BLaER1 (cell line): ENCODE measurements around the gene SUSD2.

Experiments
- H3K27ac ChIP-seq: shearing (Covaris generic); formaldehyde crosslinking; 2 replicates; pipeline ENCODE4 v1.8.1; 2022
- H3K27me3 ChIP-seq: shearing (Covaris generic); formaldehyde crosslinking; 2 replicates; pipeline ENCODE4 v1.8.1; 2022
- H3K36me3 ChIP-seq: shearing (Covaris generic); formaldehyde crosslinking; 2 replicates; pipeline ENCODE4 v1.8.1; 2022
- H3K4me1 ChIP-seq: shearing (Covaris generic); formaldehyde crosslinking; 2 replicates; pipeline ENCODE4 v1.8.1; 2022
- H3K4me2 ChIP-seq: shearing (Covaris generic); formaldehyde crosslinking; 2 replicates; pipeline ENCODE4 v1.8.1; 2022
- H3K4me3 ChIP-seq: shearing (Covaris generic); formaldehyde crosslinking; 2 replicates; pipeline ENCODE4 v1.8.1; 2022
- H3K9ac ChIP-seq: shearing (Covaris generic); formaldehyde crosslinking; 2 replicates; pipeline ENCODE4 v1.8.1; 2022
- H3K9me3 ChIP-seq: shearing (Covaris generic); formaldehyde crosslinking; 2 replicates; pipeline ENCODE4 v1.8.1; 2022
- H4K20me1 ChIP-seq: shearing (Covaris generic); formaldehyde crosslinking; 2 replicates; pipeline ENCODE4 v1.8.1; 2022
- Cebpa-rat ChIP-seq: shearing (Covaris generic); IDR thresholded peaks from 2 replicates; pipeline ENCODE4 v1.8.1; 2022

Gene SUSD2

DNA sequence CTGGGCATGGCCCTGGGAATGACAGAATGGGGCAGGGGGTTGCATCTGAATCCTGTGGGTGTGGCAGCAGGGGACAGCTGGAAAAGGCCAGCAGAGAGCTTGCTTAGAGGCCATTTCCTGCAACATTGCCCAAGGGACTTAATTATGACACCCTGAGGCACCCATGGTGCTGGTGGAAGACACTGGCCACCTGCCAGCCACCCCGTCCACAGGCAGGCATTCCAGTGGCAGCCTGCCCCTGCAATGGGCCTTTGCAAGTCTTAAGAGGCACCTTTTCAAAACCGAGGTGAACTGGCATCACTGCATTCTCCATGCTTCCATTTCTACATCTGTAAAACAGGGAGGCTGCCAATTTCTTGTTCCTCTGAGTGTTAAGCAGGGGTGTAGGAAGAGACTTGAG, 21.6 kb upstream of the SUSD2 start:
- no peak overlapping the region for H3K4me3 ChIP-seq
- H3K36me3 ChIP-seq: peaks cover 48% of the 10 kb centered on the region
- no peak overlapping the region for H3K9ac ChIP-seq
- H3K4me2 ChIP-seq: peak overlapping the region; percentile 99
- no peak overlapping the region for H3K27ac ChIP-seq
- TF ChIP-seq Cebpa-rat: no peak
- no peaks in the 10 kb centered on the region for H3K9me3 ChIP-seq
- peaks cover 55% of the 10 kb centered on the region for H3K4me1 ChIP-seq
- no peaks in the 10 kb centered on the region for H3K27me3 ChIP-seq
- H4K20me1 ChIP-seq: peaks cover 70% of the 10 kb centered on the region

DNA sequence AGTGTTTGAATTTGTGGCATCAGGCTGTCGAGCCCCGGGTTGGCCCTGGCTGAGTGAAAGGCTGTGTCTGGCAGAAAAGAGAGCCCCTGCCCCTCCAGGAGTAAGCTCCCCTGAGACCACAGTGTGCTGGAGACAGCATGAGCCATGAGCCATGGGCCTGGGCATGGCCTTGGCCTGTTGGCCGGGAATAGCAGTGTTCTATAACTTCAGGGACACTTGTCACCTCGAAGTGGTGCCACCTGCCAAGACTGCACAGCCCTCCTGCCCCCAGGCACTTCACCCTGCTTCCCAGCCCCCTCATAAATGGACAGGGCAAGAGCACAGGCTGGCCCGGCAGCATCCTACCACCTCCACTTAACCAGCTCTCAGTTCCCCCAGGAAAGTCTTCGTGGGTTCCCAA, 20.7 kb upstream of the SUSD2 start:
- no peaks in the 10 kb centered on the region for H3K9me3 ChIP-seq
- H4K20me1 ChIP-seq: peaks cover 63% of the 10 kb centered on the region
- H3K4me1 ChIP-seq: peaks cover 46% of the 10 kb centered on the region
- no peak overlapping the region for H3K4me3 ChIP-seq
- no peaks in the 10 kb centered on the region for H3K27me3 ChIP-seq
- no peak overlapping the region for H3K4me2 ChIP-seq
- H3K36me3 ChIP-seq: peaks cover 57% of the 10 kb centered on the region
- H3K9ac ChIP-seq: no peak overlapping the region
- no peak overlapping the region for H3K27ac ChIP-seq
- TF ChIP-seq Cebpa-rat: no peak

DNA sequence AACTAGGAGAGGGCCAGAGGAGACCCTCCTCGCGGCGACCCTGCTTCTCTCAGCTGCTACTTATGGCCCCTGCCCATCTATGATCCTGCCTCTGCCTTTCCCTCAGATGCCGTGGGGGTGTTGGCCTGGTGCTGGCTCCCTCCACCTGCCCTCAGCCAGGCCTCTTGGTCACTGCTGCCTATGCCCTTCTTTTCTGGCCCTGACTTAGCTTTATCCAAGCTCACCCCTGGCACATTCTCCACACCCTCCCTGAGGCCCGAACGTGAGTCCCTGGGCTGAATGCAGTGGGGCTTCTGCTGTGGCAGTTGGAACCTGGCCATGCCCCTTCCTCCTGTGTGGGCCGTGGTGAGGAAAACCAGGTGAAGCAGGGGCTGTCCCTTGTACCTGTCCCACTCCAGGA, 19.8 kb upstream of the SUSD2 start:
- Histone ChIP-seq H3K9ac (no peak overlapping the region), H3K4me2 (no peak overlapping the region), H3K9me3 (no peaks in the 10 kb centered on the region), H3K27ac (no peak overlapping the region), H3K4me1 (peaks cover 43% of the 10 kb centered on the region), H3K27me3 (no peaks in the 10 kb centered on the region), H4K20me1 (peaks cover 58% of the 10 kb centered on the region), H3K4me3 (no peak overlapping the region), H3K36me3 (peaks cover 67% of the 10 kb centered on the region)
- no peak for TF ChIP-seq Cebpa-rat

DNA sequence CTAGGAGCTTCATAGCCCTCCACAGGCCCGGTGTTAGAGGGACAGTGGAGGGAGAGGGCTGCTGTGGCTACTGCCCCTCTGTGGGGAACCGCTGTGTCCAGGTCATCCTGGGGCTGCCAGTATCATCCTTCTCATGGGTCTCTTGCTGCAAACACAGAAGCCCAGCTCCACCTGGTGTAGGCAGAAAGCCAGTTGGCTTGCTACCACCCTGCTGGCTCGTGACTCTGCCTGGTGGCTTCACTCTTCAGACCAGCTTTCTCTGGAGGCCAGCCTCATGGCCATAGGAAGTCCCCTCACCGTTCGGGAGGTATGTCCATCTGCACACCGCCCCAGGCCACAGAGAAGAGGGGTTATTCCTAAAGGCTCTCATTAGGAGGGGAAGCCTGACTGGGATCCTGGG, 19.4 kb upstream of the SUSD2 start:
- H3K4me2 ChIP-seq: no peak overlapping the region
- no peak for TF ChIP-seq Cebpa-rat
- H3K4me1 ChIP-seq: peaks cover 38% of the 10 kb centered on the region
- peaks cover 54% of the 10 kb centered on the region for H4K20me1 ChIP-seq
- no peak overlapping the region for H3K27ac ChIP-seq
- no peaks in the 10 kb centered on the region for H3K27me3 ChIP-seq
- H3K36me3 ChIP-seq: peaks cover 70% of the 10 kb centered on the region
- H3K9ac ChIP-seq: no peak overlapping the region
- no peaks in the 10 kb centered on the region for H3K9me3 ChIP-seq
- no peak overlapping the region for H3K4me3 ChIP-seq

DNA sequence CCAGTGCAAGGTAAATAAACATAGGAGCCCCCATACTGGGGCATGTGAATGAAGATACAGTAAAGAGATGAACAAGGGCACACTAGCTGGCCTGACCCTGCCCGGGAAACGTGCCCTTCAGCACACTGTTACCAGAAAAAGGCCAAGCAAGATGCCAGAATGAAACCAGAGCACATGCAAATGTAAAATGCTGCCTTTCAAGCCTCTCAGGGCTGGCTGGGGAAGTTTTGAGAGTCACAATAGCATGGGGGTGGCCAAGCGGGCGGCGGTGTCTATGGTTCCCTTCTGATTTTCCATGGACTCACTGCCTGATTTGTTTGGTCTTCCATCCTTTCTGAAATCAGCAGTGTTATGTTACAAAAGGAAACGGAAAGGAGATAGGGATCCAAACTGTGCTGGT, 18.9 kb upstream of the SUSD2 start:
- Histone ChIP-seq H3K4me2 (no peak overlapping the region), H4K20me1 (peaks cover 49% of the 10 kb centered on the region), H3K36me3 (peaks cover 75% of the 10 kb centered on the region), H3K4me1 (peaks cover 33% of the 10 kb centered on the region), H3K9ac (no peak overlapping the region), H3K27me3 (no peaks in the 10 kb centered on the region), H3K27ac (no peak overlapping the region), H3K9me3 (no peaks in the 10 kb centered on the region), H3K4me3 (no peak overlapping the region)
- TF ChIP-seq Cebpa-rat: no peak

DNA sequence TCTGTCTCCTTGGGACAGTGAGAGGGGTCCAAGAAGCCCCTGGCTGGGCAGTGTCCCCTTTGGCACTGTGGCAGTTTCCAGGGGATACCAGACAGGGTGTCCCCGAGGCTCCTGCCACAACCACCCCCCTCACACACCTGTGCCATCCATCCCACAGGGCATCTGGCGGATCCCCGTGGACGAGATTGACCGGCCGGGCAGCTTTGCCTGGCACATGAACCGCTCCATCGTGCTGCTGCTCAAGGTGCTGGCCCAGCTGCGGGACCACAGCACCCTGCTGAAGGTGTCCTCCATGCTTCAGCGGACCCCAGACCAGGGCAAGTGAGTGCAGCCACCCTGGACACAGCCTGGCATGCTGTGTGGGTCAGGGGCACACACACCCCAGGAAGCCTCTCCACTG, 17.0 kb upstream of the SUSD2 start:
- Histone ChIP-seq H3K27ac (no peak overlapping the region), H3K4me1 (peaks cover 15% of the 10 kb centered on the region), H3K4me2 (no peak overlapping the region), H4K20me1 (peaks cover 31% of the 10 kb centered on the region), H3K27me3 (no peaks in the 10 kb centered on the region), H3K36me3 (peaks cover 91% of the 10 kb centered on the region), H3K9me3 (no peaks in the 10 kb centered on the region), H3K9ac (no peak overlapping the region), H3K4me3 (no peak overlapping the region)
- TF ChIP-seq Cebpa-rat: no peak

DNA sequence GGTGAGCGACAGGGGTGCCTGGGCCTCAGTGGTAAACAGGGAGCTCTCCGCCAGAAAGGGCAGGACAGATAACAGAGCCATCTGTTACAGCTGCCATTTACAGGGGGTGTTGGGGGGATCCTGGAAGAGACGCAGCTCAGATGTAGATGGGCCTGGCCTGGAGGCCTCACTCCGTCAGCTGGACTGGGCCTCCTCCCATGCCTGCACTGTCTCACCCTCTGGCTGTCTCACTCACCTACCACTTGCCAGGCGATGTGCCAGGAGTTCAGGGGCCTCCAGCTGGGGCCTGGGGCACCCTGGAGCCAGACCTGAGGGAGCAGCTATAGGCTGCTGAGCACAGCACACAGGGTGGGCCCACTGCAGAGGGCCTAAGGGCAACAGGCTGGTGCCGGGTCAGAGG, 16.3 kb upstream of the SUSD2 start:
- H3K27me3 ChIP-seq: no peaks in the 10 kb centered on the region
- H3K36me3 ChIP-seq: peaks cover 91% of the 10 kb centered on the region
- no peak overlapping the region for H3K4me3 ChIP-seq
- H3K9me3 ChIP-seq: no peaks in the 10 kb centered on the region
- H3K9ac ChIP-seq: no peak overlapping the region
- no peak overlapping the region for H3K4me2 ChIP-seq
- peaks cover 8% of the 10 kb centered on the region; the same call in 1 of the 2 replicates for H3K4me1 ChIP-seq
- peaks cover 24% of the 10 kb centered on the region for H4K20me1 ChIP-seq
- TF ChIP-seq Cebpa-rat: no peak
- no peak overlapping the region for H3K27ac ChIP-seq

DNA sequence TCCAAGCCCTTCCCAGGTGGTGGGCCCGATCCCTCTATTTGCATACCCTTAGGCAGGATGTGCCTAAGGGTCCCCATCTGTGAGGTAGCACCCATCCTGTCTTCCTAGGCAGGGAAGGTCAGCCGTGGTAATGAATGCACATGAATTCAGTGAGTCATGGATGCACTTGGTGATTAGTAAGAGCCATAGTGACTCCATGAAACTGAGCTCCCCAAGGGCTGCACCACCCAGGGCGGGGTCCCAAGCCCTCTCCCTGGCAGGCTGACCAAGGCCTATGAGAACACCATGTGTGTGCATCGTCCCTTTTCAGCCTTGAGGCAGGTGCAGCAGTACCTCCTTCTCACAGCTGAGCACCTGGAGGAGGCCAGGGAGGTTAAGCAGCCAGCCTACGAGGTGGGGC, 15.6 kb upstream of the SUSD2 start:
- Histone ChIP-seq H3K36me3 (peaks cover 89% of the 10 kb centered on the region), H4K20me1 (peaks cover 17% of the 10 kb centered on the region; the same call in 1 of the 2 replicates), H3K4me3 (no peak overlapping the region), H3K9me3 (no peaks in the 10 kb centered on the region), H3K27ac (no peak overlapping the region), H3K27me3 (no peaks in the 10 kb centered on the region), H3K4me2 (no peak overlapping the region), H3K4me1 (peaks cover under 1% of the 10 kb centered on the region; the same call in 1 of the 2 replicates), H3K9ac (no peak overlapping the region)
- TF ChIP-seq Cebpa-rat: no peak

DNA sequence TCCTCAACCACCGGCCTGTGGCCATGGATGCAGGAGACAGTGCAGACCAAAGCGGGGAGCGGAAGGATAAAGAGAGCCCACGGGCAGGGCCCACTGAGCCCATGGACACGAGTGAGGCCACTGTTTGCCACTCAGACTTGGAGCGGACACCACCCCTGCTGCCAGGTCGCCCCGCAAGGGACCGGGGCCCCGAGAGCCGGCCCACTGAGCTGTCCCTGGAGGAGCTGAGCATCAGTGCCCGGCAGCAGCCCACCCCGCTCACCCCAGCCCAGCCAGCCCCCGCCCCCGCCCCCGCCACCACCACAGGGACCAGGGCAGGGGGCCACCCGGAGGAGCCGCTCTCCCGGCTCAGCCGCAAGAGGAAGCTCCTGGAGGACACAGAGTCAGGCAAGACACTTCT, 14.5 kb upstream of the SUSD2 start:
- H3K4me2 ChIP-seq: no peak overlapping the region
- peaks cover 6% of the 10 kb centered on the region; the same call in 1 of the 2 replicates for H4K20me1 ChIP-seq
- no peak overlapping the region for H3K27ac ChIP-seq
- H3K9me3 ChIP-seq: no peaks in the 10 kb centered on the region
- no peak overlapping the region for H3K9ac ChIP-seq
- peaks cover 92% of the 10 kb centered on the region for H3K36me3 ChIP-seq
- H3K4me1 ChIP-seq: no peaks in the 10 kb centered on the region
- no peaks in the 10 kb centered on the region for H3K27me3 ChIP-seq
- TF ChIP-seq Cebpa-rat: no peak
- no peak overlapping the region for H3K4me3 ChIP-seq

DNA sequence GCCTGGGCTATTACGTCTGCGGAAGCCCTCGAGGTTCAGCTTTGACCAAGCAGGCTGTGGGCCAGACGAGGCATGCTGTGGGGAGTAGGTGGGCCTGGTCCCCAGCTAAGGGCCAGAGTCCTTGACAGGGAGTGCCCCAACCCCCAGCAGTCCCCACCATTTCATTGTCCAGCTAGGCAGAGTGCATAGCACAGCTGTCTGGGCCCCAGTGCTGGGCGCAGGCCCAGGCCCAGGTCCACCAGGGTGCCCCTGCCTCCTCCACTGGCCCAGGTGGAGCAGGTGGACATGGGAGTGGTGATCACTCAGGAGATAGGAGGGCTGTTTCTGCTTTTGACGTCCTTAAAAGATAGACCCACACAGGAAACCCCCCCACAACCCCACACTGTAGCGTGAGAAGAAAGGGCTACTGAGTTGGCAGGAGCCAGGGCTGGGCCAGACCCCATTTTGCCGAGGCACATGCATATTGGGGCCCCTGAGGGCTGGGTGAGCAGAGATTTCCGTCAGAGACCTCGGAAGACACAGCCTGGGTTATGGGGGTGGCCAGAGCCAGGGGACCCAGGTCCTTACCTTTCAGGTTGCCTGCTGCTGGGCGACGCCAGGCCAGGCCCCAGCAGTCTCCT, 11.7 kb upstream of the SUSD2 start:
- TF ChIP-seq Cebpa-rat: no peak
- Histone ChIP-seq H3K27me3 (no peaks in the 10 kb centered on the region), H3K9ac (no peak overlapping the region), H4K20me1 (peaks cover 21% of the 10 kb centered on the region; the same call in 1 of the 2 replicates), H3K36me3 (peaks cover 92% of the 10 kb centered on the region), H3K9me3 (no peaks in the 10 kb centered on the region), H3K4me3 (no peak overlapping the region), H3K27ac (peak overlapping the region; percentile 41; the same call in 1 of the 2 replicates), H3K4me1 (peaks cover 4% of the 10 kb centered on the region; the same call in 1 of the 2 replicates), H3K4me2 (no peak overlapping the region)
